Spleen (tissue), 7 donors: ENCODE results near the gene OBSCN.

Source experiments
- POLR2A ChIP-seq, 3 donors: fragments of 450-650 bp; IDR thresholded peaks; one replicate each; pipeline ENCODE4 v1.5.1; 2017; ENCODE audit warnings: antibody characterized with exemption in 3 of 3, mild to moderate bottlenecking in 1 of 3
- POLR2AphosphoS5 ChIP-seq, 3 donors: sonication (generic); formaldehyde crosslinking; IDR thresholded peaks; one replicate each; pipeline ENCODE4 v1.5.1; 2017; ENCODE audit warnings: antibody characterized with exemption in 3 of 3
- TF ChIP-seq, protein P1 (sequence below), 11 experiments: fragments of 200-600 bp in 7 of 11; fragments of 450-650 bp in 4 of 11; sonication (generic) in 4 of 11; IDR thresholded peaks in 8 of 11; conservative IDR thresholded peaks in 3 of 11; 1 replicate in 7 of 11; 2 replicates in 4 of 11; pipeline versions ENCODE4 v1.4.0 to v1.8.0; 2016 to 2021; ENCODE audit warnings: antibody characterized with exemption in 11 of 11, inconsistent platforms in 4 of 11, mild to moderate bottlenecking in 1 of 11
- donor health status: DM: no; HTN: no; CAD: no; lungs with moderate emphysema.
- donor health status: DM: no; HTN: no; CAD: no.
- donor health status: DM: no; HTN: no; CAD: no.

DNA sequence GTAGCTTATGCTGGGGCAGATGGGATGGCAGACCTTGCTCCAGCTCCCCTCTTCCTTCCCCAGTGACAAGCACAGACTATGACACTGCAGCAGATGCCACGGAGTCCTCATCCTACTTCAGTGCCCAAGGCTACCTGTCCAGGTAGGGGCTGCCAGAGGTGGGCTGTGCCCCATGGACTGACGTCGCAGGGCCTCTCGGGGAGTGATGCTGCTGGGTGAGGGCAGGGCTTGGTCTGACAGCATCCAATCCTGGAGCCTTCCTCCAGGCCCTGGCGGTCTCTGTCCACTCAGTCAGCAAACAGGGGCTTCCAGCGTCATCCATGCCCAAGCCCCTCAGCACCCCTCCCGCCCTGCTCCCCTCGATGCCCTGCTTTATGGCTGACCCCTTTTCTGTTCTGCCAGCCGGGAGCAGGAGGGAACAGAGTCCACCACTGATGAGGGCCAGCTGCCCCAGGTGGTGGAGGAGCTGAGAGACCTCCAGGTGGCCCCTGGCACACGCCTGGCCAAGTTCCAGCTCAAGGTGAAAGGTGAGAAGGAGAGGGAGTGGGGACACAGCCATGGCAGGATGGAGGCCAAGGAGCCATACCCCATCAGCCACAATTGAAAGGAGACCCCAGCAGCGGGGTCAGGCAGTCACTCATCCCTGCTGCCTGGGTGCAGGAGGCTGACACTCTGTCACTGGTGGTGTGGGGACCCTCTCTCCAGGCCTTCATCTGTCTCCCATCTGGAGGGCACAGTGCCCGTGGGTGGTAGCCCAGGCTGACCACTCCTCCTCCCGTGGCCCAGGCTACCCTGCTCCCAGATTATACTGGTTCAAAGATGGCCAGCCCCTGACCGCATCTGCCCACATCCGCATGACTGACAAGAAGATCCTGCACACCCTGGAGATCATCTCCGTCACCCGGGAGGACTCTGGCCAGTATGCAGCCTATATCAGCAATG lies 125.2 kb downstream of the OBSCN start:
- TF ChIP-seq POLR2A (IDR thresholded peaks at IDR 0.05): no peak
- TF ChIP-seq, protein P1, sequence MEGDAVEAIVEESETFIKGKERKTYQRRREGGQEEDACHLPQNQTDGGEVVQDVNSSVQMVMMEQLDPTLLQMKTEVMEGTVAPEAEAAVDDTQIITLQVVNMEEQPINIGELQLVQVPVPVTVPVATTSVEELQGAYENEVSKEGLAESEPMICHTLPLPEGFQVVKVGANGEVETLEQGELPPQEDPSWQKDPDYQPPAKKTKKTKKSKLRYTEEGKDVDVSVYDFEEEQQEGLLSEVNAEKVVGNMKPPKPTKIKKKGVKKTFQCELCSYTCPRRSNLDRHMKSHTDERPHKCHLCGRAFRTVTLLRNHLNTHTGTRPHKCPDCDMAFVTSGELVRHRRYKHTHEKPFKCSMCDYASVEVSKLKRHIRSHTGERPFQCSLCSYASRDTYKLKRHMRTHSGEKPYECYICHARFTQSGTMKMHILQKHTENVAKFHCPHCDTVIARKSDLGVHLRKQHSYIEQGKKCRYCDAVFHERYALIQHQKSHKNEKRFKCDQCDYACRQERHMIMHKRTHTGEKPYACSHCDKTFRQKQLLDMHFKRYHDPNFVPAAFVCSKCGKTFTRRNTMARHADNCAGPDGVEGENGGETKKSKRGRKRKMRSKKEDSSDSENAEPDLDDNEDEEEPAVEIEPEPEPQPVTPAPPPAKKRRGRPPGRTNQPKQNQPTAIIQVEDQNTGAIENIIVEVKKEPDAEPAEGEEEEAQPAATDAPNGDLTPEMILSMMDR (IDR thresholded peaks at IDR 0.05 in 8 of 11, conservative IDR thresholded peaks at IDR 0.05 in 3 of 11): no peak
- no peak for TF ChIP-seq POLR2AphosphoS5 (IDR thresholded peaks at IDR 0.05)
